H9 (cell line): ENCODE measurements around the gene SBF1. TPM values are rescaled to one million over a fixed set of nuclear protein-coding genes. Genes with fewer than 3 reads are reported as not detected.

Source experiments
- DNase-seq: peaks from one replicate; pipeline ENCODE4 v3.0.0-alpha.2; 2017
- H2AFZ ChIP-seq: one replicate; pipeline ENCODE4 v1.6.1; 2013; ENCODE audit warnings: mild to moderate bottlenecking, low read length, control low read depth, moderate library complexity
- H2AK5ac ChIP-seq: 2 replicates; pipeline ENCODE4 v1.6.1; 2013; ENCODE audit warnings: low read length, control low read depth, mixed read lengths; ENCODE audit not compliant: insufficient read length
- H2BK120ac ChIP-seq: one replicate; pipeline ENCODE4 v1.6.1; 2013; ENCODE audit warnings: low read depth, mild to moderate bottlenecking, low read length, control low read depth, inconsistent platforms; ENCODE audit not compliant: poor library complexity, severe bottlenecking
- H2BK12ac ChIP-seq: 2 replicates; pipeline ENCODE4 v1.6.1; 2013; ENCODE audit warnings: low read length, control low read depth, mixed read lengths, low read depth; ENCODE audit not compliant: insufficient read length
- H2BK15ac ChIP-seq: 2 replicates; pipeline ENCODE4 v1.6.1; 2013; ENCODE audit warnings: low read depth, low read length, control low read depth
- H2BK20ac ChIP-seq: one replicate; pipeline ENCODE4 v1.6.1; 2013; ENCODE audit warnings: low read depth, mild to moderate bottlenecking, low read length, control low read depth, inconsistent platforms; ENCODE audit not compliant: poor library complexity, severe bottlenecking
- H2BK5ac ChIP-seq: 2 replicates; pipeline ENCODE4 v1.6.1; 2013; ENCODE audit warnings: low read length, control low read depth, mixed read lengths; ENCODE audit not compliant: insufficient read length
- H3K14ac ChIP-seq: 2 replicates; pipeline ENCODE4 v1.6.1; 2013; ENCODE audit warnings: low read length, control low read depth; ENCODE audit not compliant: insufficient read depth
- H3K18ac ChIP-seq: 2 replicates; pipeline ENCODE4 v1.6.1; 2013; ENCODE audit warnings: low read depth, mild to moderate bottlenecking, mixed read lengths, low read length, control low read depth; ENCODE audit not compliant: insufficient read length
- H3K23ac ChIP-seq: 2 replicates; pipeline ENCODE4 v1.6.1; 2013; ENCODE audit warnings: low read length, control low read depth, mixed read lengths, low read depth; ENCODE audit not compliant: insufficient read length
- H3K23me2 ChIP-seq: 2 replicates; pipeline ENCODE4 v1.6.1; 2013; ENCODE audit warnings: low read depth, mild to moderate bottlenecking, mixed read lengths, low read length, control low read depth; ENCODE audit not compliant: insufficient read length, poor library complexity, severe bottlenecking
- H3K27ac ChIP-seq: 2 replicates; pipeline ENCODE4 v1.5.1; 2013; ENCODE audit warnings: low read length, control low read depth, mixed read lengths, low read depth; ENCODE audit not compliant: insufficient read length
- H3K27me3 ChIP-seq: 2 replicates; pipeline ENCODE4 v1.6.1; 2013; ENCODE audit warnings: low read length, control low read depth, inconsistent platforms; ENCODE audit not compliant: insufficient read depth
- H3K4ac ChIP-seq: 2 replicates; pipeline ENCODE4 v1.6.1; 2013; ENCODE audit warnings: low read depth, mild to moderate bottlenecking, control low read depth, inconsistent platforms, low read length, moderate library complexity
- H3K4me1 ChIP-seq: 2 replicates; pipeline ENCODE4 v1.6.1; 2013; ENCODE audit warnings: low read length, control low read depth, inconsistent platforms; ENCODE audit not compliant: insufficient read depth
- H3K4me2 ChIP-seq: 2 replicates; pipeline ENCODE4 v1.6.1; 2013; ENCODE audit warnings: low read length, control low read depth, mixed read lengths; ENCODE audit not compliant: insufficient read length, insufficient read depth
- H3K56ac ChIP-seq: 2 replicates; pipeline ENCODE4 v1.6.1; 2013; ENCODE audit warnings: low read depth, mild to moderate bottlenecking, mixed read lengths, low read length, control low read depth; ENCODE audit not compliant: insufficient read length
- H3K79me1 ChIP-seq: 2 replicates; pipeline ENCODE4 v1.6.1; 2013; ENCODE audit warnings: low read depth, mild to moderate bottlenecking, moderate library complexity, low read length, control low read depth, inconsistent platforms; ENCODE audit not compliant: insufficient read depth, poor library complexity, severe bottlenecking
- H3K79me2 ChIP-seq: 2 replicates; pipeline ENCODE4 v1.6.1; 2013; ENCODE audit warnings: low read length, control low read depth, inconsistent platforms; ENCODE audit not compliant: insufficient read depth
- H3K9ac ChIP-seq: 2 replicates; pipeline ENCODE4 v1.6.1; 2013; ENCODE audit warnings: low read length, control low read depth, mixed read lengths; ENCODE audit not compliant: insufficient read length; ENCODE audit errors: extremely low read depth
- H3K9me3 ChIP-seq: one replicate; pipeline ENCODE4 v1.6.1; 2013; ENCODE audit warnings: low read depth, low read length, inconsistent platforms; ENCODE audit not compliant: control insufficient read depth
- H3T11ph ChIP-seq: one replicate; pipeline ENCODE4 v1.6.1; 2013; ENCODE audit warnings: mild to moderate bottlenecking, low read length, control low read depth, inconsistent platforms
- H4K20me1 ChIP-seq: one replicate; pipeline ENCODE4 v1.6.1; 2013; ENCODE audit not compliant: control insufficient read depth, insufficient read length, insufficient read depth
- H4K5ac ChIP-seq: 2 replicates; pipeline ENCODE4 v1.6.1; 2013; ENCODE audit warnings: low read depth, mild to moderate bottlenecking, mixed read lengths, low read length, control low read depth; ENCODE audit not compliant: insufficient read length
- H4K8ac ChIP-seq: replicated peaks from 2 replicates; pipeline ENCODE4 v1.6.1; 2013; ENCODE audit warnings: low read length, control low read depth, mixed read lengths, low read depth; ENCODE audit not compliant: insufficient read length
- H4K91ac ChIP-seq: 2 replicates; pipeline ENCODE4 v1.6.1; 2013; ENCODE audit warnings: low read depth, mild to moderate bottlenecking, moderate library complexity, mixed read lengths, low read length, control low read depth; ENCODE audit not compliant: insufficient read length
- H3K27ac Mint-ChIP-seq, 3 experiments: 2 replicates in 2 of 3; 3 replicates in 1 of 3; pipeline ENCODE4 v1.8.0; 2020 to 2021; ENCODE audit warnings: mixed read lengths in 3 of 3, mild to moderate bottlenecking in 1 of 3, moderate library complexity in 1 of 3
- H3K27me3 Mint-ChIP-seq: 2 replicates; pipeline ENCODE4 v1.8.0; 2021; ENCODE audit warnings: low read depth, mild to moderate bottlenecking, moderate library complexity, mixed read lengths
- H3K36me3 Mint-ChIP-seq, 3 experiments: 2 replicates in 2 of 3; 3 replicates in 1 of 3; pipeline ENCODE4 v1.8.0; 2020 to 2021; ENCODE audit warnings: low read depth in 3 of 3, mixed read lengths in 3 of 3; ENCODE audit not compliant: insufficient read depth in 1 of 3
- H3K4me1 Mint-ChIP-seq, 2 experiments: 2 replicates each; pipeline ENCODE4 v1.8.0; 2020; ENCODE audit warnings: mixed read lengths in 2 of 2
- H3K4me3 Mint-ChIP-seq, 2 experiments: 2 replicates in 1 of 2; 3 replicates in 1 of 2; pipeline ENCODE4 v1.8.0; 2020 to 2021; ENCODE audit warnings: mild to moderate bottlenecking in 2 of 2, mixed read lengths in 2 of 2, moderate library complexity in 1 of 2
- H3K9me3 Mint-ChIP-seq, 2 experiments: 2 replicates in 1 of 2; 3 replicates in 1 of 2; pipeline ENCODE4 v1.8.0; 2020; ENCODE audit warnings: mild to moderate bottlenecking in 2 of 2, mixed read lengths in 2 of 2, moderate library complexity in 1 of 2
- CTCF ChIP-seq: fragments of 200-600 bp; sonication (generic); conservative IDR thresholded peaks from 3 replicates; pipeline ENCODE4 v1.8.0; 2021; ENCODE audit warnings: antibody characterized with exemption, mild to moderate bottlenecking
- WGBS: extraction: QIAGEN DNeasy Blood & Tissue Kit; methylation state at CpG from one replicate; pipeline ENCODE4 v1.1.7; 2013; ENCODE audit warnings: missing lambda C conversion rate, low lambda C conversion rate, mixed read lengths; ENCODE audit not compliant: insufficient read length; ENCODE audit errors: extremely low coverage; 5-methylcytosine and 5-hydroxymethylcytosine counted together
- total RNA-seq: library from RNA; stranded (reverse); gene quantifications from 2 replicates; pipeline ENCODE4 v1.2.1, GENCODE V29; 2021

SBF1 gene
- total RNA-seq, 1 experiment from 2014 or later, result 69.8 TPM

- Histone ChIP-seq H2AFZ (no peak overlapping the region), H2BK15ac (no peak overlapping the region; the same call in 1 of the 2 replicates), H3K9ac (no peak overlapping the region), H4K20me1 (peaks cover 5% of the 10 kb centered on the region), H2BK12ac (no peak overlapping the region), H4K91ac (no peak overlapping the region), H2BK20ac (no peak overlapping the region), H3K4me1 (no peaks in the 10 kb centered on the region), H4K5ac (no peak overlapping the region), H2BK5ac (no peak overlapping the region), H3K23ac (no peak overlapping the region), H2BK120ac (no peak overlapping the region), H3K27me3 (no peaks in the 10 kb centered on the region), H3K79me1 (no peaks in the 10 kb centered on the region), H3K14ac (no peak overlapping the region; the same call in 1 of the 2 replicates), H3K9me3 (no peaks in the 10 kb centered on the region), H3T11ph (no peak overlapping the region), H3K79me2 (no peaks in the 10 kb centered on the region), H3K4ac (no peak overlapping the region), H3K23me2 (no peaks in the 10 kb centered on the region), H3K27ac (no peak overlapping the region), H4K8ac (no peak overlapping the region), H2AK5ac (no peak overlapping the region), H3K4me2 (no peak overlapping the region), H3K56ac (no peak overlapping the region), H3K18ac (no peak overlapping the region)
- H3K9me3 Mint-ChIP-seq, result no peaks in the 10 kb centered on the region; a peak in 1 of 5 replicates
- peaks cover 24 to 84% (median 77%) of the 10 kb centered on the region in 3 experiments for H3K36me3 Mint-ChIP-seq
- no peak overlapping the region for H3K4me3 Mint-ChIP-seq
- no peak for TF ChIP-seq CTCF
- no peak overlapping the region for H3K27ac Mint-ChIP-seq
- WGBS, result no CpG with 5 or more reads among the region's 22 CpGs
- no peak for DNase-seq
- no peaks in the 10 kb centered on the region for H3K4me1 Mint-ChIP-seq
- H3K27me3 Mint-ChIP-seq, result no peaks in the 10 kb centered on the region
These were observed 15.8 kb downstream of the SBF1 start for GRCh38 chr22:50459016-50459415.
